ENCODE results near the gene LCE1F. TPM values are rescaled to one million over a fixed set of nuclear protein-coding genes. Genes with fewer than 3 reads are reported as not detected.

LCE1F gene
- total RNA-seq, 1 donor from 2014 or later, result not detected

- no peak for DNase-seq
- H3K36me3 Mint-ChIP-seq (ENCODE audit: unreplicated experiment), result no peaks in the 10 kb centered on the region
- no peaks in the 10 kb centered on the region for H3K27me3 Mint-ChIP-seq (ENCODE audit: unreplicated experiment)
- no peak overlapping the region for H3K27ac Mint-ChIP-seq (ENCODE audit: unreplicated experiment)
- peaks cover 2% of the 10 kb centered on the region for H3K9me3 Mint-ChIP-seq (ENCODE audit: unreplicated experiment)
- no peak overlapping the region for H3K4me3 Mint-ChIP-seq (ENCODE audit: unreplicated experiment)
- TF ChIP-seq CTCF (IDR thresholded peaks at IDR 0.05; ENCODE audit: partially characterized antibody, unreplicated experiment), result no peak
- no peaks in the 10 kb centered on the region for H3K4me1 Mint-ChIP-seq (ENCODE audit: low read depth, unreplicated experiment)
Measured at GRCh38 chr1:152739841-152740240, 35.1 kb upstream of the LCE1F start.

GRCh38 chr1:152741656-152742055, 33.3 kb upstream of the LCE1F start:
- DNase-seq, result no peak
- Mint-ChIP-seq H3K9me3 (ENCODE audit: unreplicated experiment) (peaks cover 2% of the 10 kb centered on the region), H3K4me3 (ENCODE audit: unreplicated experiment) (no peak overlapping the region), H3K27me3 (ENCODE audit: unreplicated experiment) (peaks cover 3% of the 10 kb centered on the region), H3K4me1 (ENCODE audit: low read depth, unreplicated experiment) (no peaks in the 10 kb centered on the region), H3K27ac (ENCODE audit: unreplicated experiment) (no peak overlapping the region), H3K36me3 (ENCODE audit: unreplicated experiment) (no peaks in the 10 kb centered on the region)
- no peak for TF ChIP-seq CTCF (IDR thresholded peaks at IDR 0.05; ENCODE audit: partially characterized antibody, unreplicated experiment)

DNA sequence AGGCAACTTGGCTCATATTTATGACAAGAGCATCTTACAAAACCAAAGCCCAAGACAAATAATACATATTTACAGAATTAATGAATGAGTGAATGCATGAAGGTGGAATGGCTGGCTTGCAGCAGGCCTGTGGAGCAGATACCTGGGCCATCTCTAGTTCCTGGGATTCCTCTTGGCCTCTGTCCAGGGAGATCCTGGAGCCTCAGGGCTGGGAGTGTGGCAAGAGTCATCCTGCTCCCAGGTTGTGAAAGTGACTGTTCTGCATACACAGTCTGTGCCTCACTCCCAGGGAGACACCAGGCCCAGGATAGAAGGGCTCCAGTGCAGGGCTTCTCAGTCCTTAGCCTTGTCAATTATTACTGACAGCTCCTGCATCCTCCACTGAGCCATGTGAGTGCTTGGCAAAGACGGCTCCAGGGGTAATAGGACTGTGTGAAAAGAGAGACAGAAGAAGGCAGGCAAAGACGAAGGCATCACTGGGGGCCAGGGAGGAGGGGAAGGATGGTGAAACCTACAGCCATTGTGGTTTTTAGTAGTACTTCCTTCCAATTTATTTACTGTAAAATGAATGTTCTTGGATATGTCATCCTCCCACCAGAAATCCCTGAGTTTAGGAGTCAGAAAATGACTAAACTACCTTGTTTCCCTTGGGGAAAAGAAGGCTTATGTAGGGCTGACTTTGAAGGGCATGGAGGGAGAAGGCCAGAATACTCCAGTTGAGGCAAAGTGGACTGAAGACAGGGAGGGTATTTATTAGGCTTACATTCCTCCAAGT, 31.4 kb upstream of the LCE1F start:
- no peaks in the 10 kb centered on the region for H3K9me3 Mint-ChIP-seq (ENCODE audit: unreplicated experiment)
- TF ChIP-seq CTCF (IDR thresholded peaks at IDR 0.05; ENCODE audit: partially characterized antibody, unreplicated experiment), result no peak
- no peaks in the 10 kb centered on the region for H3K4me1 Mint-ChIP-seq (ENCODE audit: low read depth, unreplicated experiment)
- no peak for DNase-seq
- H3K27me3 Mint-ChIP-seq (ENCODE audit: unreplicated experiment), result peaks cover 3% of the 10 kb centered on the region
- H3K27ac Mint-ChIP-seq (ENCODE audit: unreplicated experiment), result no peak overlapping the region
- H3K4me3 Mint-ChIP-seq (ENCODE audit: unreplicated experiment), result no peak overlapping the region
- no peaks in the 10 kb centered on the region for H3K36me3 Mint-ChIP-seq (ENCODE audit: unreplicated experiment)

DNA sequence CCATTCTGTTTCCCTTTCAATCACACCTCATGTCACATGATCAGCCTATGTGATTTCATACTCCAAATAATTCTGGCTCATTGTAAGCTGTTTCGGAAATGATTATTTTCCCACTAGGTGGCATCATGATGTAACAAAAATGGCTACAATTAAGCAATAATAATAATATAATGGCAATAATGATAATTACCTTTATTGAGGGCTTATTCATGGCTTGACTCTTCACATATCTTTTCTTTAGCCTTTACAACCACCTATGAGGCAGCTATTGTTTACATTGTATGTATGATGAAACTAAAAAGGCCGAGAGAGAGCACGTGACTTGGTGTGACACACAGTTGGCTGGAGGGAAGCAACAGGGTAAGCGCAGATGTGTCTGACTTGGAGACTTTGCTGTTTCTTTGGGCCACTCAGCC, 29.6 kb upstream of the LCE1F start:
- no peak for DNase-seq
- Mint-ChIP-seq H3K4me3 (ENCODE audit: unreplicated experiment) (no peak overlapping the region), H3K27ac (ENCODE audit: unreplicated experiment) (no peak overlapping the region), H3K9me3 (ENCODE audit: unreplicated experiment) (no peaks in the 10 kb centered on the region), H3K27me3 (ENCODE audit: unreplicated experiment) (peaks cover 3% of the 10 kb centered on the region), H3K4me1 (ENCODE audit: low read depth, unreplicated experiment) (no peaks in the 10 kb centered on the region), H3K36me3 (ENCODE audit: unreplicated experiment) (no peaks in the 10 kb centered on the region)
- TF ChIP-seq CTCF (IDR thresholded peaks at IDR 0.05; ENCODE audit: partially characterized antibody, unreplicated experiment), result no peak

DNA sequence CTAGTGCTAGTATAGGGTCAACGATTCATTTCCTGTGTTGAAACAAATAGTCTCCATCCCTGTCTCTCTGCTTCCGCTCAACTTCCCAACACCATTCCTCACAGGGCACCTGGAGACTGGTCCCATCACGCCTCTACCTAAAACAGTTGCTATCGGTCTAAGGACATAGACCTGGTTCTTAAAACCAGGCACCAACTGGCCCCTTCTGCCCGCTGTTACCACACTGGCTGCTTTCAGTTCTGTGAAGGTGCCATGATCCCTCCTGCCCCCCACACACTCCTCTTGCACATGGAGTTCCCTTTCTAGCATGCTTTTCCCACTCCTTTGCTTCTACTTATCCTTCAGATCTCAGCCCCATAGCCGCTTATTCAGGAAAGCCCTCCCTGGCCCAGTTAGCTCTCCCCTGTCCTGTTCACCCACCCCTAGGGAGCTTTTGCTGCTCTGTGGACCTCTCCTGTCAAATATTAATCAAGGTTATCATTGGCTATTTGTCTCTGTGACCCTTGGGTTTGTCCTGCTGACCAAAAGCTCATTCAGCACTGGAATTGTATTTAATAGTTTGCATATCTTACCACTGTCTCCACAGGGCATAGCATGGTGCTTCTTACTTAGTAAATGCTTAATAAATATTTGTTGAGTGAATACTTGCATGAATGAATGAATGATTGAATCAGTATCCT, 29.0 kb upstream of the LCE1F start:
- no peaks in the 10 kb centered on the region for H3K36me3 Mint-ChIP-seq (ENCODE audit: unreplicated experiment)
- H3K4me3 Mint-ChIP-seq (ENCODE audit: unreplicated experiment), result no peak overlapping the region
- no peaks in the 10 kb centered on the region for H3K4me1 Mint-ChIP-seq (ENCODE audit: low read depth, unreplicated experiment)
- no peaks in the 10 kb centered on the region for H3K9me3 Mint-ChIP-seq (ENCODE audit: unreplicated experiment)
- no peak for DNase-seq
- peaks cover 3% of the 10 kb centered on the region for H3K27me3 Mint-ChIP-seq (ENCODE audit: unreplicated experiment)
- no peak for TF ChIP-seq CTCF (IDR thresholded peaks at IDR 0.05; ENCODE audit: partially characterized antibody, unreplicated experiment)
- H3K27ac Mint-ChIP-seq (ENCODE audit: unreplicated experiment), result no peak overlapping the region

Data from glutamatergic neuron (in vitro differentiated cells).